NCI-H1694 treated with DMSO at 0.1 percent for 48 hours (cell line): ENCODE data around the gene PRKAR1B.
"Not testable (repeated sequence)": the region's sequence is repeated elsewhere in the genome, so short reads cannot be mapped to it uniquely, and the experiment has no call there.

ENCODE experiments used
- DNase-seq: peaks from one replicate; lab custom pipeline; 2025; lab: John Stamatoyannopoulos, UW

PRKAR1B gene

DNA sequence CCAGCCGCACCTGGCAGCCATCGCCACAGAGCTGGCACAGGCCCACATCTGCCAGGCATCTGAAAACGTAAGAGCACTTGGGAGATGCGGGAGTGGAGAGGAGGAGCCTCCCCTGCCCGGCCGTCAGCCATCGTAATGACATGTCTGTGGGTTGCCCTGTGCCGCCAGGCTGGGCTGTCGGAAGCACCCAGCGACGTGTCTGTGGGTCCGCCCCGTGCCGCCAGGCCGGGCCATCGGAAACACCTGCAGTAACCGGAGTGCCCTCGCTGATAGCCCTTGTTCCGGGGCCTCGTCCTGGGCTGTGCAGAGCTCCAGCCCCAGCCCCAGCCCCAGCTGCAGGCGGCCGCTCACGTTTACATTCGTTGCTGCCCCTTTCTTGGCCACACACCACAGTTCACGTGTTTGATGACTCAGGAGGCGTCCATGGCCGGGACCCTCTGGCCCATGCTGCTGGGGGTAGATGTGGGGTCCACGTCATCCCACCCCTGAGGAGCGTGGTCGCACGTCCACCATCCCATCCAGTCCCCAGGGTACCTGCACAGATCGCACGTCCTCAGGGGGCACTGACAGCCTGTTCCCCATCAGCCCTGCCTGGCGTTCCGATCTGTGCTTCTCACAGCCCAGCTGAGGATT lies 30.0 kb upstream of the PRKAR1B start:
- DNase-seq: no peak

DNA sequence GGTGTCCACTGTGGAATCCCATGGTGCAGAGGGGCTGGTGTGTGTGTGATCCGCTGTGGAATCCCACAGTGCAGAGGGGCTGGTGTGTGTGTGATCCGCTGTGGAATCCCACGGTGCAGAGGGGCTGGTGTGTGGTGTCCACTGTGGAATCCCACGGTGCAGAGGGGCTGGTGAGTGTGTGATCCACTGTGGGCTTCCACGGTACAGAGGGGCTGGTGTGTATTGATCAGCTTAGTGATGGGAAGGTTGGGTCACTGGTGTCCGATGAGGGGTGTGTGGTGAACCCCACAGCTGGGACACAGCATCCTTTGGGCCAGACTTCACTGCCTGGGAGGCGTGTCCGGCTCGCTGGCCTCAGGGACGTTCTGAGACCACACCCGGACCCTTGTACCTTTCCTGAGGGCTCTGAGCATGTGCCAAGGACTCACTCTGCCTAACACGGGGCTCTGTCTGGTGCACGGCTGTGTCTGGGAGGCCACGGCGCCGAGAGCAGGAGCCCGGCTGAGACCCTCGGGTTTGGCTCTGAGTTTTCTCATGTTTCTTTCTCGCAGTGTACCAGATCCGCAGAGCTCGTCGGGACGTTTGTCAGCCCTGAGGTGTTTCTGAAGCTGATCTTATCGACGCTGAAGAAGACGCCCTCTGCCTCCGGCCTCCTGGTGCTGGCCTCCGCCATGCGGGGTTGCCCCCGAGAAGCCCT lies 29.3 kb upstream of the PRKAR1B start:
- DNase-seq: no peak

DNA sequence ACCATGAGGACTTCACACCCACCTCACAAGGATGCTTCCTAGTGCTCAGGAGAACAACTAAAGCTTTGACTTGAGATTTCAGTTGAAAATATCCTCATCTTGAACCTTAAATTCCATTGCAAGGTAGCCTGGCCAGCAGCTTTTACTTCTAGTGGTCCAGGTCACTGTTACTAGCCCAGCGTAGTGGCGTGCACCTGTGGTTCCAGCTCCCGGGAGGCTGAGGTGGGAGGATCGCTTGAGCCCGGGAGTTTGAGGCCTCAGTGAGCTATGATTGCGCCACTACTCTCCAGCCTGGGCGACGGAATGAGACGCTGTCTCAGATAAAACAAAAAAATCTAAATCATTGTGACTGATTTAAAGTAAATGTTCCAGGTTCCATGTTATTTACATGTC lies 28.3 kb upstream of the PRKAR1B start:
- no peak for DNase-seq

DNA sequence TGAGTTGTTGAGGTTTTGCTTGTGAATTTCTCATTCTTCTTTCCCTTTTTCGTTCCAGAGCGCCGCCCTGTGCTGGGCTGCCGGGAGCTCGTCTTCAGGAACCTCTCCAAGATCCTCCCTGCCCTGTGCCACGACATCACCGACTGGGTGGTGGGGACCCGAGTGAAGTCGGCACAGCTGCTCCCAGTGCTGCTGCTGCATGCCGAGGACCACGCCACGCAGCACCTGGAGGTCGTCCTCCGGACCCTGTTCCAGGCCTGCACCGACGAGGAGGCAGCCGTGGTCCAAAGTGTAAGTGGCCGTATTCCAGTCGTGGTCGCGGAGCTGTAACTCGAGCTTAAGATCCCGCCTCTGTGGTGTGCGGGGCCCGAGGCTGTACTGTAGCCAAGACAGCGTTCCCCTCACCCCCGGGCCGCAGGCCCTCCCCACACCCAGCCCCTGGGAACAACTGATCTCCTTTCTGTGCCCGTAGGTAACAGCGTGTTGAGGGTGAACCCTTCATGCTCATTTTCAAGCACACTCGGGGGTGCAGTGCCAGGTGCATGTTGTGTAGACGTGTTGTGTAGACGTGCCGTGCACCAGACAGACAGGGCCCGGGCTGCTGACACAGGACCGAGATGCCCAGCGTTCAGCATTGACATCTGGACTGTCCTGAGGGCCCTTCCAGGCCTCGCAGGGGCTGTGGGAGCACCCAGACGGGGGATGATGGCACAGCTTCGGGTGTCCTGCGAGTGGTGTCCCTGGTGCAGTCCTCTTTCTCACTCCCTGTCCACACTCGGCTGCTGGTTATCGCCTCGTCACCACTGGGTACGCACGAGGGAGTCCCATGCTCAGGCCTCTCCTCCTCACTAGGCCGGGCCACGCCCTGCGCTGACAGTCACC lies 27.7 kb upstream of the PRKAR1B start:
- DNase-seq: no peak

DNA sequence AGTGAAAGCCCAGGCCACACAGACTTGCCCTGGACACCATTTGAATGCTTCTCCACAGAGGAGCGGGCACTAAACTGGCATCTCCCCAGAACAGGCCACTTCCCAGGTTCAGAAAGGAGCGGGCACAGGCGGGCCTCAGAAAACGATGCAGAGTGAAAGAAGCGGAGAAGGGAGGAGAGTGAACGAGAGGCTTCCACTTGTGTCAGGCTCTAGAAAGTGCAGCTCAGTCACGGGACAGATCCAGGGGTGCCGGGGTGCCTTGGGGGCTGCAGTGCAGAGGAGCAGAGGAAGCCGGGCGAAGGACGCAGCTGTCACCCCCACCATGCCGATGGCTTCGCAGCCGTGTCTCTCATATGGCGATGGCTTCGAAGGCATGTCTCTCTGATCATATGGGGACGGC lies 26.1 kb upstream of the PRKAR1B start:
- DNase-seq: no peak

DNA sequence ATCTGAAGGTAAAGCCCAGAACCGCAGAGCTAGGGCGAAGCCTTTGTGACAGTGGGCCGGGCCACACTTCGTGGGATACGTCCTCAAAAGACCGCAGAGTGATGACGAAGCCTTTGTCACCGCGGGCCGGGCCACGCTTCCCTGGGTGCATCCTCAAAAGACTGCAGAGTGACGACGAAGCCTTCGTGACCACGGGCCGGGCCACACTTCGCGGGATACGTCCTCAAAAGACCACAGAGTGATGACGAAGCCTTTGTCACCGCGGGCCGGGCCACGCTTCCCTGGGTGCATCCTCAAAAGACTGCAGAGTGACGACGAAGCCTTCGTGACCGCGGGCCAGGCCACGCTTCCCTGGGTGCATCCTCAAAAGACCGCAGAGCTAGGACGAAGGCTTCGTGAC lies 25.2 kb upstream of the PRKAR1B start:
- not testable (repeated sequence) for DNase-seq

DNA sequence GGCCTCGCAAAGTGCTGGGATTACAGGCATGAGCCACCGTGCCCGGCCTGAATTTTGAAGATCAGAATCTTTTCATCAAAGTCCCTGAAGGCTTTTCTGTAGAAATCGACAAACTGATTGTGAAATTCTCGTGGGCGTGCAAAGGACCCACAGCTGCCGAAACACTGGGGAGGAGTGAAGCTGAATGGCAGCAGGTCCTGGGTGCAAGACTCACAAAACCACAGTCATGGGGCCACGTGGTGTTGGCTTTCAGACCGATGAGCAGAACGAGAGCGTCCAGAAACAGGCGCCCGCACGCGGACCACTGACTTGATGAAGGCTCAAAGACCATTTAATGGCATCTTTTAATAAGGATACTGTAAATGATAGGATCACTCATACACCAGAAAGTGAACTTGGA lies 24.7 kb upstream of the PRKAR1B start:
- DNase-seq: no peak

DNA sequence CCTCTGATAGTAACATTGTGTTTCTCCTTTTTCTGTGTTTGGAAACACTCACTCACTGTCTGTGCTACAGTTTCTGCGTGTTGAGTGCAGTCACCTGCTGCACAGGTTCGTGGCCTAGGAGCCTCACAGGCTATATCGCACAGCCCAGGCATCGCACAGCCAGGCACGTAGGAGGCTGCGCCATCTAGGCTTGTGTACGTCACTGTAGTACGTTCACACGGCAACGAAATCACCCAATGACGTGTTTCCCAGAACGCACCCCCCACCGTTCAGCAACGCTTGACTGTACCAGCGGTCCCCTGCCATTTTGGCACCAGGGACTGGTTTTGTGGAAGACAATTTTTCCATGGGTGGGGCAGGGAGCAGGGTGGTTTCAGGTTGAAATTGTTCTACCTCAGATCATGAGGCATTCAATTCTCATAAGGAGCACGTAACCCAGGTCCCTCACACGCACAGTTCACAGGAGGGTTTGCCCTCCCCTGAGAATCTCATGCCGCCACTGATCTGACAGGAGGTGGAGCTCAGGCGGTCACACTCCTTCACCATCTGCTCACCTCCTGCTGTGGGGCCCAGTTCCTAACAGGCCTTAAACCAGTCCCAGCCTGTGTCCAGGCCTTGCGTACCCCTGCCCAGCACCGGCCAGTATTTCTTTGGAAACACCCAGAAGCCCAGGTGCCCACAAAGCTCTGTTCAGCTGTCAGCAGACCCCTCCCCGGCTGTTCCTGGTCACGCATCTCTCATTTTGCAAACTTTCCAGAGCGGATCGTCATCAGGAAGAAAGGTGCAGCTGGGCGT lies 23.2 kb upstream of the PRKAR1B start:
- DNase-seq: no peak

DNA sequence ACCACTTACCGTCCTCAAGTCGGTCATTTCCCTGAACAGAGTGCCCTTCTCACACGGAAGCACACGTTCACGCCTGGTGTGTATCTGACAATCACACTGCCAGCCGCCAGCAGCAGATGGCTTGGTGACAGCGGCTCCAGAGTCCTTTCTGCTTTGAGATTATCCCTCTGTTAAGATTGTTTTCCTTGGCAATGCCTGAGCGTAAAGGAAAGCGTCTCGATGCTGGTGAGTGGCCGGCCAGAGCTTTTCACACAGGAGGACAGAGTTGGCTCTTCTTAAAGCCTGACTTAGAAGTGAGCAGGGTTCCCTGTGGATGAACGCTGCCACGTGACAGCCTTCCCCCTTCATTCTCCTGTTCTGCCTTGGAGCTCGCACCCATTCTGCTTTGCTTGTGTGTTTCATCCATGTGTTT lies 22.1 kb upstream of the PRKAR1B start:
- peak; percentile 77 for DNase-seq

DNA sequence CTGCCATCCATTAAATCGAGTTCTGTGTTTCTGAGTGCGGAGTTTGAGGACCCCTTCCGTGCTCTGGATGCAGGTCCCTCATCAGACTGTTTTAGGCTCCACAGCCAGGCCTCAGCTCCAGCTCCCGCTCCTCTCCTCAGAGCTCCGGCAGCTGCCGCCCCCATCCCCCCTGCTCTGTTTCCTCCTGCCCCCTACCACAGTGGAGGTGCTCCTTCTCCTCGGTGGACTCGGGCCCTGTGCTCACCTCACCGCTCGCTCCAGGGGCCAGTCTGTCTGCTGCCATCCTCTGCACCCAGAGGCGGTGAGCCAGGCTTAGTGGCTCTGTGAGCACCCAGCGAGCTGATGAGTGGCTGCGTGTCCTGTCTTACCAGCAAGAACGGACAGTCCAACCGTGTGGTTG lies 21.4 kb upstream of the PRKAR1B start:
- DNase-seq: no peak

DNA sequence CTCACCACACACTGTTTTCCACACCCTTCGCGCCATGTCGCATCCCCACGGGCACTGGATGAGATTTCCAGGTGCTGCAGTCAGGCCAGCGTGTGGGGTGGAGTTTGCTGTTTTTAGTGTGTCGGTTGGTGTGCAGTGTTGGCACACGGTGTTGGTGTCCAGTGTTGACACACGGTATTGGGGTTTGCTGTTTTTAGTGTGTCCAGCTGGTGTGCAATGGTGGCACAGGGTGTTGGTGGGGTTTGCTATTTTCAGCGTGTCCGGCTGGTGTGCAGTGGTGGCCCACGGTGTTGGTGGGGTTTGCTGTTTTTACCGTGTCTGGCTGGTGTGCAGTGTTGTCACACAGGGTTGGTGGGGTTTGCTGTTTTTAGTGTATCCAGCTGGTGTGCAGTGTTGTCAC lies 20.1 kb upstream of the PRKAR1B start:
- no peak for DNase-seq

DNA sequence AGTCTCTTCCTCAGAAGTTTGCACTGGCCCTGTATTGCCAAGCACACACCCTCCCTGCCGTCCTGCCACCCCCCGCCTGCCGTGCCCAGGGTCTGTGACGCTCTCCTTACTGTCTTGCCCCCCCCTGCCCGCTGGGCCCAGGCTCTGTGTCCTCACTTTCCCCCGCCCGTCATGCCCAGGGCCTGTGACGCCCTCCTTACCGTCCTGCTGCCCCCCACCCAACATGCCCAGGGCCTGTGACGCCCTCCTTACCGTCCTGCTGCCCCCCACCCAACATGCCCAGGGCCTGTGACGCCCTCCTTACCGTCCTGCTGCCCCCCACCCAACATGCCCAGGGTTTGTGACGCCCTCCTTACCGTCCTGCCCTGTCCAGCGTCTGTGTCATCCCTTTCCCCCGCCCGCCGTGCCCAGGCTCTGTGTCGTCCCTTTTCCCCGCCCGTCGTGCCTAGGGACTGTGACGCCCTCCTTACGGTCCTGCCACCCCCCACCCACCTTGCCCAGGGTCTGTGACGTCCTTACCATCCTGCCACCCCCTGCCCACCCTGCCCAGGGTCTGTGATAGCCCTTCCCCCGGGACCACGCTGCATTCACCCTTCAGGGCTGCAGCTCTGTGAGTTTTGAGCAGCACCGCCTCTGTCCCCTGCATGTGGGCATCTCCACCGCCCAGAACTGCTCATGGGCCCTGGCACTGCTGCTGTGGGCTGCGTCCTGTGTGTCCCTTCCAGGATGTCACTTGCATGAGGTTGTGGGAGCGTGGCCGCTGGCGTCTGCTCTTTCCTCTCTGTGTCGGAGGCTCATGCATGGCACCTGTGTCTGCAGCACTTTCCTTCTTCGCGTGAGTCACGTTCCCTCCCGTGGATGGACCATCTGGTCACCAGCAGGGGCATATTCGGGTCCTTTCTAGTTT lies 19.3 kb upstream of the PRKAR1B start:
- DNase-seq: no peak

DNA sequence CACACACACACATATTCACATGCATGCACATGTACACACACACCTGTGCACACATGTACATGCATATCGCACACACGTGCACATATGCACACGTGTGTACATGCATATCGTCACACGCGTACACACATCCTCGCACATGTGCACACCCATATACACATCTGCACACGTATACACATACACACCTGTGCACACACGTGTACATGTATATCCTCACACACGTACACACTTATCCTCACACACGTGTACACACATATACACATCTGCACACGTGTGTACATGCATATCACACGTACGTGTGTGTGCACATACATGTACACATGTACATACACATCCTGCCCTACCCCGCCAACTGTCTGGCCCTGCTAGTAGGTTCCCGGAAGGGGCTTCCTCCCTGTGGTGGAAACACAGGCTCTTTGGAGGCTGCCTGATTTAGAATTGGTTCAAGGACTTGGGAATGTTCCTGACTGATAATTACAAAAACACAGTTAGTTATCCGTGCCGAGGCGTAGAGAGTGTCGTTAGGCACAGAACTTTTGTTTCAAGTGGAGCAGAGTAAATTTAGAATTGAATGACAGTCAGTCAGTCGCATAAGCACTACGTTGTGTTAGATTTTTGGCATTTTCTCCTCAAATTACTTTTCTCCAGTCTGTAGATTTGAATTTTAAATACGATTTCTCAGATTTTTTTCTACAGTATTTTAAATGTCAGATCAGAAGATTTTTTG lies 18.5 kb upstream of the PRKAR1B start:
- no peak for DNase-seq

DNA sequence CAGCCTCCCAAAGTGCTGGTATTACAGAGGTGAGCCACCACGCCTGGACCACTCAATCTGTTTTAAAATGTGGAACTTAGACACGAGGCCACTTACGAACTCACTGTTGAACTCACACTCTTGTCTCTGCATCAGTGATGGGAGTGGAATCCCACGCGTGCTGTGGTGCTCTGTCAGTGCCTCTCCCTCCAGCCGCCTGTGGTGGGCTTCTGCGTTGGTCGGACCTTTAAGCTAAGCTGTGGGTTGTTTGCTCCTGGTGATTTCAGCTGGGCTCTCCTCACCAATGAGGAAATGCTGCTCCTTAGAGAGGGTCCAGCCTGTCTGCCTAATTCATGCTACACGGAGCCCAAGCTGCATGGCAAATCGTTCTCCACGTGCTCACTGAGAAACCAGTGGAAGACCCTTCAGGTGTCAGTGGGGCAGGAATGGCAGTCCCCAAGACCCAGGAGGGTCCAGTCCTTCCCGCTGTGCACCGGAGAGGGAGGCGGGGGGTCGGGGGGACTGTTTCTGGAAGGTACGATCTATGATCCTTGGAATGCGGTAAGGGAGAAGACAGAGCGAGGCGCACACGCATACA lies 17.9 kb upstream of the PRKAR1B start:
- no peak for DNase-seq

DNA sequence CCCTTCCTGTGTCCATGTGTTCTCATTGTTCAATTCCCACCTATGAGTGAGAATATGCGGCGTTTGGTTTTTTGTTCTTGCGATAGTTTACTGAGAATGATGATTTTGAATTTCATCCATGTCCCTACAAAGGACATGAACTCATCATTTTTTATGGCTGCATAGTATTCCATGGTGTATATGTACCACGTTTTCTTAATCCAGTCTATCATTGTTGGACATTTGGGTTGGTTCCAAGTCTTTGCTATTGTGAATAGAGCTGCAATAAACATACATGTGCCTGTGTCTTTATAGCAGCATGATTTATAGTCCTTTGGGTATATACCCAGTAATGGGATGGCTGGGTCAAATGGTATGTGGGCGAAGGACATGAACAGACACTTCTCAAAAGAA lies 17.0 kb upstream of the PRKAR1B start:
- DNase-seq: not testable (repeated sequence)

DNA sequence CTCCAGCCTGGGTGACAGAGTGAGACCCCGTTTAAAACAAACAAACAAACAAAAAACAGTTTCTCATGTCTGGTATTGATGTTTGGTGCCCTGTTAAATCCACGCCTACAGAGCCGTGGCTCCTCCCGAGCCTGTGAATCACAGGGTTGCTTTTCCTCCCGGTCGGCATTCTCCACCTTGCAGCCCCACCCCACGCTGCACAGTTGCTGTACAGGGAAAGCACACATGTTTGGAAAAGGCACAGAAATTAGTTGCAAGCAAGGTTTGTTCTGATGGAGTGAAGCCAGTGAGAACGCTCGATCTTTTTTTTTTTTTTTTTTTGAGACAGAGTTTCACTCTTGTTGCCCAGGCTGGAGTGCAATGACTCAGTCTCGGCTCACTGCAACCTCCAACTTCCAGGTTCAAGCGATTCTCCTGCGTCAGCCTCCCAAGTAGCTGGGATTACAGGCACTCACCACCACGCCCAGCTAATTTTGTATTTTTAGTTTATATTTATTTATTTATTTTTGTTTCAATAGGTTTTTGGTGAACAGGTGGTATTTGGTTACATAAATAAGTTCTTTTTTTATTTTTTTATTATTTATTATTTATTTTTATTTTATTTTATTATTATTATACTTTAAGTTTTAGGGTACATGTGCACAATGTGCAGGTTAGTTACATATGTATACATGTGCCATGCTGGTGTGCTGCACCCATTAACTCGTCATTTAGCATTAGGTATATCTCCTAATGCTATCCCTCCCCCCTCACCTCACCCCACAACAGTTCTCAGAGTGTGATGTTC lies 16.5 kb upstream of the PRKAR1B start:
- not testable (repeated sequence) for DNase-seq

DNA sequence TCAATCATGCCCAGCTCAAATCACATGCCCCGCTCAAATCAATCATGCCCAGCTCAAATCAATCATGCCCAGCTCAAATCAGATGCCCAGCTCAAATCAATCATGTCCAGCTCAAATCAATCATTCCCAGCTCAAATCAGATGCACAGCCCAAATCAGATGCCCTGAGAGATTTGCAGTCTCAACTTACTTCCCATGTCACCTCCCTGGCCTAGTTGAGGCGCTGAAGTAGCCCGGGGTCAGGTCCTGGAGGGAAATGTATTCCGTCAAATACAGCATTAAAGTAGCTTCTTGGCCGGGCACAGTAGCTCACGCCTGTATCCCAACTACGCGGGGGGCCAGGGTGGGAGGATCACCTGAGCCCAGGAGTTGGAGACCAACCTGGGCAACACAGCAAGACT lies 15.7 kb upstream of the PRKAR1B start:
- DNase-seq: no peak

DNA sequence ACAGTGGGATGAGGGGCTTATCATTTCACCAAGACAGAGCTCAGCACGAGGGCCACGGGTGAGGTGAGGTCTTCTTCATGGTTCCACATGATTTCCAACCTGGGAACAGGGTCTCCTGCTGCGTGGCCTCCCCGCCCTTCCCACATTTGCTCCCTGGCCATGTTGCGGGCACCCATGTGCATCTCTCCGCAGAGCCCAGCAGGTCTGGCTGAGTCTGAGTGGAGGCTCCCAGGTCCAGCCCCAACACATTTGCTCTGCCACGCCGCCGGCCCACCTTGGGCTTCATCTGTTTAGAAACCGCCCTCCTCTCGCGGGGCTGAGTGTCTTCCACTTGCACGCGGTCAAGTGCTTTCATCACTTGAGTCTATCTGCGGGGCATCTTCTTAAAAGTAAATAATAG lies 14.8 kb upstream of the PRKAR1B start:
- no peak for DNase-seq

DNA sequence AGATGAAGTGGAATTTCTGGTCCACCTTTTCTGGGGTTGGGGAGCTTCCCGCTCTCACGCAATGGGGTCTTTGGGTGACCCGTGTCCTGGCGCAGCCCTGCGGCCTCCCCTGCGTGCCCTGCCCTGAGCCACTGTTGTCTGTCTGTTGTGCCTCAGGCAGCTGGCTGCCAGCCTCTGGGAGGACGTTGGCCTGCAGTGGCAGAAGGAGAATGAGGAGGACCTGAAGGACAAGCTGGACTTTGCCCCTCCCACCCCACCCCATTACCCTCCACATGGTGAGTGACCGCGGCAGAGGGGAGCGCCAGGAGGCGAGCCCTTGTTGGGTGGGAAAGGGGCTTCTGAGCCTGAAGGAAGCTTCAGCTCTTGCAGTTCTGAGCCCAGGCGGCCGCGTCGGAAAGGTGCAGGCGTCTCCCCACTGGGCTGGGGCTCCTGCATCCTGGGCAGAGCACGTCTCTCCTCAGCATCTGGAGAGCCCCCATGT lies 14.2 kb upstream of the PRKAR1B start:
- DNase-seq: no peak
